DOHH2 (cell line): ENCODE measurements around the gene FBN1.

Experiments
- CTCF ChIP-seq: fragments of 200-600 bp; sonication (generic); IDR thresholded peaks from one replicate; pipeline ENCODE4 v1.5.1; 2014; ENCODE audit warnings: antibody characterized with exemption, mild to moderate bottlenecking, low read depth, low read length; ENCODE audit not compliant: poor library complexity, severe bottlenecking
- EZH2phosphoT487 ChIP-seq: fragments of 200-600 bp; sonication (generic); IDR thresholded peaks from 2 replicates; pipeline ENCODE4 v1.6.1; 2017; ENCODE audit warnings: borderline replicate concordance, mild to moderate bottlenecking, antibody characterized with exemption, low read length, moderate library complexity, mixed read lengths

GRCh38 chr15:48532946-48533345, 112.6 kb downstream of the FBN1 start:
- TF ChIP-seq CTCF (no peak), EZH2phosphoT487 (no peak)
